G401 (cell line): ENCODE results near the gene GLO1. TPM values are rescaled to one million over a fixed set of nuclear protein-coding genes. Genes with fewer than 3 reads are reported as not detected.
A peak's percentile ranks its signal among the peaks of the same experiment; 100 is the strongest.

Experiments used
- DNase-seq: peaks from one replicate; pipeline ENCODE4 v3.0.0-alpha.2; 2015; ENCODE audit warnings: low spot score
- in situ Hi-C: cut with HindIII; loops from 2 replicates; pipeline ENCODE4 v1.10.0; 2016; ENCODE audit warnings: low sequenced_read_pairs, mixed read lengths
- total RNA-seq: library from RNA; depleted of rRNA; stranded (reverse); fragments of >200 nt; shearing (Covaris generic); gene quantifications from 2 replicates; pipeline ENCODE4 v1.2.3, GENCODE V29; 2014; rRNA removed

GLO1 gene
- 374 and 476 TPM in 2 replicates for total RNA-seq

DNA sequence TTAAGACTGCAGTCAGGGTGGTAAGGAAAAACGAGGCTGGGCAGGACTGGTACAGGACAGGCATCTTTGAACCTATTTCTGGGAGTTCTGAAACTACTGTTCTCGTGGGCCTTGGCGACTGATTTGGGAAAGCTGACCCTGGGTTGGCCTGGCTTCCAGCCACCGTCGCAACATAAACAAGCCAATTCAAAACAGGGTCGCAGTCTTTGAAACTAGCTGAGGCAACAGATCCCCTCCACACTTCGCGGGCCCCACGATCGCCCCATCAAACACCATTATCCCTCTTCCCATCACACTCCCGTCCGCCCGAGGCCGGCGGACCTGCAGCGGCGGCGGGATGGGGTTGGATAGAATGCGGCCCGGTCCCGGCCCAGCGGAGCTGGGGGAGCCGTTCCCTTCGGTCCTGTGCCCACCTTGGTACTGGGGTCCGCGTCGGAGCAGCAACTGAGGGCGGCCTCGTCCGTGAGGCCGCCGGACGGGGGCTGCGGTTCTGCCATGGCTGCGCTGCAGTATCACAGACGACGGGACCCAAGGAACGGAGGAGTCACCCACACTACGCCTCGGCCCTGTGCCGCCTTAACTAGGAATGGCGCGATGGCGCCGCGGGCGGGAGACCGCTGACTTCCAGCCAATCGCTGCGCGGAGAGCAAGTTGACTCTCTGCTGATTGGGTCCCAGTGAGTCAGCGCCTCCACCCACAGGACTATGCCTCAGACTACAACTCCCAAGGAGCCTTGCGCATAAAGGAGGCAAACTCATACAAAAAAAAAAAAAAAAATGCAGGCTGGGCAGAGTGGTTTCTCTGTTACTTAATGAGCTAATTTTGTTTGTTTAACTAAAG is at the start of gene GLO1:
Gene GLO1, minus strand, starts transcription at position 588 of the 840 bp plus-strand sequence. Its CDS starts 91 bp downstream, at position 497.
- peak; percentile 99 for DNase-seq
- in situ Hi-C loops: no loop called here

DNA sequence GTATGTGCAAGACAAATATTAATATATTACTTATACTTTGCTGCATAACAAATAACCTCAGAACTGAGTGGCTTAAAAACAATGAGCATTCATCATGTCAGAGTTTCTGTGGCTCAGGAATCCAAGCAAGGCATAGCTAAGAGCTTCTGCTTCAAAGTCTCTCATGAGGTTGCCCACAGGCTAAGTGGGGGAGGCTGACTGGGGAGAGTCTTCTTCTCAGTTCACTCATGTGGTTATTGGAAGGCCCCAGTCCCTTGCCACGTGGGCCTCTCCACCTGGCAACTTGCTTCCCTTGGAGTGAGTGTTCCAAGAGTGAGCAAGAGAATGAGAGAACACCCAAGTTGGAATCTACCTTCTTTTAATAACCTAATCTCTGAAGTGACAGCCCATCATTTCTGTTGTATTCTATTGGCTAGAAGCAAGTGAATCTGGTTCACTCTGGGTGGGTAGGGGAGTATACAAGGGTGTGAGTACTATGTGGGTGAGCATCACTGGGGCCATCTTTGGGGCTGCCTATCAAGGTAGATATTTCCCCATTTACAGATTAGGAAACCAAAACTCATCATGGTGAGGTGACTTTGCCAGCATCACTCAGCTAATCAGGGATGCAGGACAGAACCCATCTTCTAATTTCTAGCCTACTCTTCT is 48.1 kb upstream of the GLO1 start:
- in situ Hi-C loops: no loop called here
- DNase-seq: no peak

DNA sequence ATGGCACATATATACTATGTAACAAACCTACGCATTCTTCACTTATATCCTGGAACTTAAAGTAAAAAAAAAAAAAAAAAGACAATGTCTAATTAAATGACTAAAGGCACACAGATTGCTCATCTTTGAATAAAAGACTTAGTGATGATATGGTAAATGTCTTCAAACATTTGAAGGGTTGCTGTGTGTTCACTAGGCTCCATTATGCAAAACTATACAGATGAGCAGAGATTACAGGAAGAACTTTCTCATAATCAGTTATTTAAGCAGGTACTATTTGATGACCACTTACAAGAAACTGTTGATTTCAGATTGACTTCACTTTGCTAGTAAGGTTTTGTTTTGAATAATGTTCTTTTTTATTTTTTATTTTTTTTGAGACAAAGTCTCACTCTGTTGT is 46.5 kb upstream of the GLO1 start:
- DNase-seq: no peak
- in situ Hi-C loops: no loop called here

DNA sequence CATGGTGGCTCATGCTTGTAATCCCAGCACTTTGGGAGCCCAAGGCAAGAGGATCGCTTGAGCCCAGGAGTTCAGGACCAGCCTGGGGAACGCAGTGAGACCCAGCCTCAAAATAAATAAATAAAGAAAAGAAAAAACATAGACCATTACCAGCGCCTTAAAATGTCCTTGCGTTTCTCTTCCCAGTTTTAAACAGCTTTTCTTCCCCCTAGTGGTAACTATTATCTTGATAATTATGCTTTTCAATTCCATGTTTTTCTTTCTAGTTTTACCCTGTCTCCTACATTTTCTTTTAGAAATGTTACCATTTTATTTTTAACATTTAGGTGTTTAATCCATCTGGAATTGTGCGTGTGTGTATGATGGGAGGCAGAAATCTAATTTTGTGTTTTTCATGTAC is 36.6 kb upstream of the GLO1 start:
- no peak for DNase-seq
- in situ Hi-C loops: no loop called here

DNA sequence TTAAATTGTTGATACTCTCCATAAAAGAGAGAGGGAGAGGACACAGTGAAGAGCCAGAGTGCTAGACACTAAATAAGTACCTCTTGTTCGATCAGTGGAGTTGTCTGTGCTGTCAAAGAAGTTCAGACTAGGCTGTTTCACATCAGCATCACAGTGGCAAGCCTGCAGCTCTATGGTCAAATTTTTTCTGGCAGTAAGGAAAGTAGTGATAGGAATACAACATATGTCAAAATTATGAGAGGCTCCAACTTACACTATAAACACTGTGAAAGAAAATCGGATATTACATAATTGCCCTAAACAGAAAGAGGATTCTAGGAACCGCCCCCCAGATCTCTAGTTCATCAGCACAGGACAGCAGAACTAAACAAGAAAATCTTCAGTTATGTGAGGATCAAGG is 35.3 kb upstream of the GLO1 start:
- in situ Hi-C loops: no loop called here

DNA sequence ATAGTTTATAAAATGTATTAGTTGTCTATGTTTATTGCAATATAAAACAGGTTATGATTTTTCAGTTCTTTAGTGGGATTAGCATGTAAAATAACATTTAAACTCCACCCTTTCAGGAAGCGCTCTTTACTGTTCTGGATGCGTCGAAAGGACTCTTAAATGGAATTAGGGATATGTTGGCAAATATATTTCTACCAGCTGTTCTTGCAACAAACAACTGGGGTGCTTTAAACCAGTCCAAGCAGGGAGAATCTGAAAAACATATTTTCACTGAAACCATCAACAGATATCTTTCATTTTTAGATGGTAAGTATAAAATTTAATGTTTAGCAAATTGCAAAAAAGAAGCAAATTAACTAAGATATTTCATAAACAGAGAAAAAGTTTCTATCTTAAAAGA is 34.0 kb upstream of the GLO1 start:
- in situ Hi-C loops: no loop called here
- no peak for DNase-seq

More for the DNA sequence above, 35.3 kb upstream of the GLO1 start:
- no peak for DNase-seq

DNA sequence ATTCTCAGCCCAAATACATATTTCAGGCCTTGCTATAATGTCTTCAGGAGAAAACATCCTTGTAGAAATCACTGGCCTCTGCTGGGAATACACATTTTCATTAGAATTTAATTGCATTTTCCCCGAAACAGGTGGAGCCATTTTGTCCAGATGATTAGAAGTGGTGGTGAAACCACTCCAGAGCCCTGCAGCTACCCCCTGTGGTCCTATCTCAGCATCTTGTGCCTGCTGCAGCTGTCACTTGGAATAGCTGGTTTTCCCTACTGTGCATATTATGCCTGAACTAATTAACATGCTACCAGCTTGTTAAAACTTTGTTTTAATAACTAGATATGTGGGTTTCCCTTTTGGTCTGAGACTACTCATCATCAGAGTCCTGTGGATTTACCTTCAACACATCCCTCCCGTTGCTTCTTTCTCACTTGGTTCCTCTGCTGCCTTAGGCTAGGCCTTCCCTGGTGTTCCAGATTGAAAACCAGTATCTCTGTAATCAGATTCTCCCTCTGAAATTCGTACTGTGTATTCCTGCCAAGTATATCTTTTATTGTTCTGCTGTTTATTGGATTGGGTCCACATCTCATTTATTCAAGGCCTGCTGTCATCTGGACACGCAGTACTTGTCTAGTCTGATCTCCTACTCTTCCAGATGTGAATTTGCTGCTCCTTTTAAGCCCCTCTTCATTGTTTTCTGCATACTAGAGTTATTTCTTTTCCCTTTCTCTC is 27.4 kb upstream of the GLO1 start:
- DNase-seq: peak; percentile 40

DNA sequence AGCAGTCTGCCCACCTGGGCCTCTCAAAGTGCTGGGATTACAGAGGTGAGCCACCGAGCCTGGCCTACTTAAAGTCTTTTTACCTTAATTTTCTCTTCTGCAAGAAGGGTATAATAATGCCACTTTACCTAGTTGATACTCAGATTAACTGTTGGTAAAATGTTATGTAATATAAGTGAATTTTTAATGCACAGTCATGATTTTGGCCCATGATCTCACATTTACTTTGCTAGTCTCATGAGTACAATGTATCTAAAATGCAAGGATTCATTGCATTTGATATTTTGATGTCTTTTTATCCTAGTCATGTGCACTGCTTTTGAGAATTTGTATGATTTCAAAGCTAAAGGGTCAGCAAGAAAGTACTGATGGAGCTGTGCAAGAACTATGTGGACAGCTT is 25.3 kb upstream of the GLO1 start:
- no peak for DNase-seq
- in situ Hi-C loops: no loop called here

More for the DNA sequence above, 27.4 kb upstream of the GLO1 start:
- in situ Hi-C loops: no loop called here

DNA sequence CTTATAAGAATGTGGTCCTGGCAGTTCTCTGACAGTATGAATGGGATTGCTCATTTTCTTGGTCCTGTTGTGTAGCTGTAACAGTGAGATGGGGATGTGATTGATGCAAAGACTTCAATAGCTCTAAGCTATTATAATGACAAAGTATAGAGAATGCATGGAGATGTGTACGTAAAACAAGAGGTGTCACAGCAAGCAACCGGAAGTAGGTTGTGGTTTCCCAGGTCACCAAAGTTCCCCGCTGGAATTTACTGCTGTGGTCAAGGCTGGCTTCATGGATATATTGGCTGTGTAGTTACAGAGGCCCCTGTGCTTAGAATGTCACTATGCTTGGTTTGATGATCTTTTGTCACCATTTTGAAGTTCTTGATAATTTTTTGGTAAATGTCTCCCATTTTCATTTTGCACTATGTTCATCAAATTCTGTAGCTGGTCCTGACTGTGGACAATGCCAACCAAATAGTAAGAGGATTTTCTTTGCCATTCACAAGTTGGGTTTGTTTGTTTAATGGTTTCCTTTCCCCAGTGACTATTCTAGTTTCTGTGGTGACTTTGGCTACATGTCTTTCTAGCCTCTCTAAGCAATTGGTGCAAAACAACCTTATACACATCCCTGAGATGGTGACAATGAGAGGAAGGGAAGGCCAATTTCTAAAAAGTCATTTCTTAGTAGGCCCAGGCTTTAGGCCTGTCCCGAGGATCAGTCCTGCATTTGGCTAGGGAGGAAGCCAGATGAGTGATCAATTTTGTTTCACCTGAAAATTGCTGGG is 22.7 kb upstream of the GLO1 start:
- in situ Hi-C loops: no loop called here
- no peak for DNase-seq

DNA sequence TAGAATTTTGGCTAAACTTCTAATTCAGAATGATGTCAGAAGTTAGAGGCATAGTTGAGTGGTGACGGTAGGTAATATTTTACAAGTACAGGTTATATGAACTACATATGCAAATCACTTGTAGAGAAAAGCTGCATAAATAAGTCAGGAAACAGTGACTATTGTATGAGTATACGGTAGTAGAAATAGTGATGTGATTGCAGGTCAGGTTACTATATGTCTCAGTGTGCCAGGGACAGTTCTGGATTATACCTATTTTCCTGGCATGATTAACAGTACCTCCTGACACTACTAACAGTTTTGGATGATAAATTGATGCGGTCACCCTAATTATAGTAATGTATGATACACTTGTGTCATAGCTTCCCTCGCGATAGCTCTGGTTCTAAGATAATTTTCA is 21.4 kb upstream of the GLO1 start:
- DNase-seq: no peak
- in situ Hi-C loops: no loop called here

DNA sequence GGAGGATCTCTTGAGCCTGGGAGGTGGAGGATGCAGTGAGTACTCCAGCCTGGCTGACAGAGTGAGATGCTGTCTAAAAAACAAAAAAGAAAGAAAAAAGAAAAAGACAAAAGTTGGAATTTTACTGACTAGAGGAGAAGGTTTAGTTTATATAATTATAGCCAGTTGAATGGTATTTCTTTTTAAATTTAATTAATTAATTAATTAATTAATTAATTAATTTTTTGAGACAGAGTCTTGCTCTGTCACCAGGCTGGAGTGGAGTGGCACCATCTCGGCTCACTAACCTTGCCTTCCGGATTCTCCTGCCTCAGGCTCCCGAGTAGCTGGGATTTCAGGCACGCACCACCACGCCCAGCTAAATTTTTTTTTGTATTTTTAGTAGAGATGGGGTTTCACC is 20.8 kb upstream of the GLO1 start:
- DNase-seq: no peak
- in situ Hi-C loops: no loop called here

DNA sequence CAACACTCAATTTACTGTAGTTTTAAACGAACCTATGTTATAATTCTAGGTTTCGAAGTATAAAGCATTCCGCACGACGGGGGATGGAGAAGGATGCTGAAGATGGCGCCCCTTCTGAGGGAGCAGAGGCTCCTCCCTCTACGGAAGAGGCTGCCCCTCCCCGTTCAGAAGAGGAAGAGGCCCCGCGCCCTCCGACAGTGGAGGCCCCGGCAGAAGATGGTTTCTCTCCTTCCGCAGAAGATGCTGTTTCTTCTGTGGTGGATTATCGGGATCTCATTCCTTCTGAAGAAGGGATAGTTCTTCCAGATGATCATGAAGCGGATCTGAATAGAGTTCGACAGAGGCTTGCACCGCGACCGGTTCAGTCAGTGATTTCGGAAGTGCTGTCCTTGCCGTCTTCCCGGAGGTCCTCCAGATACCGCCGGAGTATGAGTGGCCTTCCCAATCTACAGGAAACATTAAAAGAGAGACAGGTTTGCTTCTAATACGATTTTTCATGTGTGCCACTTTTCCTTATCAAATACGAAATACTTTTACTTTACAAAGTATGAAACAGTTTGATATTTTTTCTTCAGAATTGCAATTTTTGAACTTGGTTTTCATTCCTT is 19.9 kb upstream of the GLO1 start:
- DNase-seq: no peak
- in situ Hi-C loops: no loop called here

DNA sequence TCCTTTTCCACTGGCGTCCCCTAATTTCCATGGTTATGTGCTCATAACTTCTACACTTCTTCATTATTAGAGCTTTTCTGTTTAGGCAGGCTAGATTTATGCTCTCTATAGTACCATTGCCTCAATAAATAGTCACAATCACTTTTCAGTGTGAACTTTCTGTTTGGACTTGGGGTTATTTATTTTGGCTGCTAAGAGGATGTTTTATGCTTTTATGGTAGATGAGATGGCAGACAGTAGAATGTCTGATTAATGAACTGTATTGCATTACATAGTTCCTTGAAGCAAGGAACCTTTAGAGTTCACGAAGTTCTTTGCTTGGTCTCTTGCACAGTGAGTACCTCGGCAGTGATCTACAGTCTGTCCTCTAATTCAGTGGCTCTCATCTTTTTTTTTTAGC is 19.1 kb upstream of the GLO1 start:
- no peak for DNase-seq
- in situ Hi-C loops: no loop called here

DNA sequence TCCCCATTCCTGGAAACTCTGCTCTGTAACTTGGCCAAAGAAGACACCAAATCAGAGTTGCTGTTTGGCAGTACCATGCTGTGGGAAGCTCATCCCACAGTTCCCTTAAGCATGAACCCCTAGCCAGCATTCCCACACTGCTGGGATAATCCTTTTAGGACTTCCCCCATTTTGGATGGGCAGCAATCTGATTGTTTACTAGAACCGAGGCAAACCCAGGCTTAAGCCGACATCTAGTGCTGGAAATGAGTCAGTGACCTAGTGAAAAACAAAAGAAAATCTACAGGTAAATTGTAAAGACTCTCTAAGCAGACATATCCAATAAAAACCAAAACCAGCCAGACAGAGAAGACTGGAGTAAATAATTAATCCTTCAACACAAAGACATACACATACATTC is 17.4 kb upstream of the GLO1 start:
- no peak for DNase-seq
- in situ Hi-C loops: no loop called here

DNA sequence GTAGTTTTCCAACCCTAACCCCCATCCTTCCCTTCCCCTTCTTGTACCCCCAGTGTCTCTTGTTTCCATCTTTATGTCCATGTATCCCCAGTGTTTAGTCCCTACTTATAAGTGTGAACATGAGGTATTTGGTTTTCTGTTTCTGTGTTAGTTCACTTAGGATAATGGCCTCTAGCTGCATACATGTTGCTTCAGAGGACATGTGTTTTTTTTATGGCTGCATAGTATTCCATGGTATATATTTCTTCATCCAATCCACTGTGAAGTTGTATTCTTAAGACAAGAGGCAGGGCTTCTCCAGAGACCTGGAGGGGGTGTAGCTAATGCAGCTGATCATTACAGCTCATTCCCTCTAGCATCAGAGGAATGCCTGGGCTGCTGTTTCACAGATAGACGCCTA is 16.4 kb upstream of the GLO1 start:
- DNase-seq: no peak
- in situ Hi-C loops: no loop called here

DNA sequence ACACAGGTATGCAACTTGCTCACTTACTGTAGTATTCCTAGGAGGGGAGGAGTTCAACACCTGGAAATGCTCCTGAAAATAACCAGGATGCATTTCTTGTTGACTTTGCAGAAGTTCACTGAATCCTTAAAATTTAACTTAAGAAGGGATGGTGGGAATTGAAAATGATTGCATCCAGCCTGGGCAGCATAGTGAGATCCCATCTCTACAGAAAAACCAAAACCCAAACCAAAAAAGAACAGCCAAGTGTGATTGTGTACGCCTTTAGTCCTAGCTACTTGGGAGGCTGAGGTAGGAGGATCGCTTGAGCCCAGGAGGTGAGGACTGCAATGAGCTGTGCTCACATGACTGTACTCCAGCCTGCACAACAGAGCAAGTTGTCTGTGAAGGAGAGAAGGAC is 13.9 kb upstream of the GLO1 start:
- in situ Hi-C loops: no loop called here
- no peak for DNase-seq

DNA sequence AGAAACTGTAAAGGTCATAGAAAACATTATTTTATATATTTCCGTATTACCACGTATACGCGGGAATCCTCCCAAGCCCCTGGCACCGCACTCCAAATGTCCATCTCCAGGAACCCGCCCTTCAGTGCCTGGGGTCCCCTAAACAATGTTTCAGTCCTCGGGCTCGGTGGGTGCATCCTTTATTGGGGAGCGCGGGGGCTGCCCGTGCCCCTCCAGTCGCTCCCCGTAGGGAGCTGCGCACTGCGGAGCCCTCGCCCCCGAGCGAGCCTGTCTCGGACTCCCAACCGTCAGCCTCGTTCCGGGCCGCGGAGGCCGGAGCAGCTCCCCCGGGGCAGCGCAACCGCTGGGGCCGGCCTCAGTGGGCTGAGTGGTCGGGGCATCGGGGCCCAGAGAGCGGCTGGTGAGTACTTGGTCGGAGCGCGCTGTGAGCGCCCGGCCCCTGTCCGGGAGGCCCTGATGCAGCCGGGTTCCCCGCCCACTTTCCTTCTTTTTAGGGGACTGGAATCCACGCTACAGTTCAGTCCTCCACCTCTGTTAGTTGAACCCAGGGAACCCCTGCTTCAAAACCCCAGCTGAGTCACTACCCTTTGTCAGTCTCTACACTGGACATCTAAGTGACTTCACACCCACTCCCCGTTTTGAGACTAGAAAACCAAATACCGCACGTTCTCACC is 12.2 kb upstream of the GLO1 start, which contains the start of gene DNAH8:
Gene DNAH8, plus strand, starts transcription at position 296 of the 674 bp plus-strand sequence. CDS start 7,499 bp downstream, outside the sequence.
- in situ Hi-C loops: no loop called here
- no peak for DNase-seq

DNA sequence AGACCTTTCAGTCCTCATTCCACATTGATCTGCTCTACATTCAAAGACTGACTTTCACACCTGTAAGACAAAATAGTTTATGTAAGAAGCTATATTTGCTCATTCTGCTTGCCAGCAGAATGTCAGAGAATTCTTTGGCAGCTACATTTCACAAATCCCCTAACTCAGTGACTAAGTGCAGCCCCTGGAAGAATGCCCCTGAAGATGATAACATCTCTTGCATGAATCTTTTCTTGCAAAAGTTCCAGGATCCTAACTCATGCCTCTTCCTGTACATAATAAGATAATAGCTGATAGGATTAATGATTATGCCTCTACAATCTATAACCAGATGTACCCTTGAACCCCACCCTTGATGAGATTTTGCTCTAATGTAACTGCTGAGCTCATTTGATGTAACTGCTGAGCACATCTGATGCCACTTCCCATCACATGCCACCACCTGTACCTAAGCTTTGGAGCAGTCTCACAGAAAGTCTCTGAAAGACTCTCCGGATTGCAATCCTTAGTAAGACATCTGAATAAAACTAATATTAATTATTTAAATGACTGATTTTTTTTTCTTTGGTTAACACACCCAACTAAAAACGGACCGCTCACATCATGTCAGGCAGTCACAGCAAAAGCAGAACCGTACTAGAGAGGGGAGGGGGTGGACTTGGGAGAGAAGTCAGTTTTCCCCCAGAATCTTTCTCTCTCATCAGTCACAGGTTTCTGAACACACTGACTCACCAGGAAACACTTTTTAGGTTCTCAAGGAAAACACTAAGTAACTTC is 11.5 kb upstream of the GLO1 start:
- no peak for DNase-seq
- in situ Hi-C loops: no loop called here
